SK-N-SH treated with all-trans-retinoic acid at 6 μM for 48 hours (cell line): Measurements from ENCODE around the gene RPL32.
"Not testable (repeated sequence)": the region's sequence is repeated elsewhere in the genome, so short reads cannot be mapped to it uniquely, and the experiment has no call there.

Source experiments
- ATAC-seq: fragments of 200-7000 bp; cut with Tn5 transposase; 3 replicates; pipeline ENCODE4 v1.9.1; 2020; ENCODE audit warnings: mild to moderate bottlenecking, moderate library complexity
- ARNTL ChIP-seq: fragments of 450-650 bp; formaldehyde crosslinking; IDR thresholded peaks from 2 replicates; pipeline ENCODE4 v1.5.0; 2020; ENCODE audit warnings: low read depth, mild to moderate bottlenecking, moderate library complexity, borderline replicate concordance
- BACH2 ChIP-seq: fragments of 250-450 bp; sonication (Bioruptor Pico); IDR thresholded peaks from 2 replicates; pipeline ENCODE4 v1.9.0; 2021; ENCODE audit warnings: mild to moderate bottlenecking, borderline replicate concordance
- CREB5 ChIP-seq: fragments of 250-450 bp; sonication (Bioruptor Pico); IDR thresholded peaks from 2 replicates; pipeline ENCODE4 v1.5.1; 2020; ENCODE audit warnings: low read depth, mild to moderate bottlenecking, moderate library complexity
- CSDC2 ChIP-seq: fragments of 250-450 bp; sonication (Bioruptor Pico); IDR thresholded peaks from 2 replicates; pipeline ENCODE4 v1.5.0; 2020; ENCODE audit warnings: mild to moderate bottlenecking, moderate library complexity
- ESRRG ChIP-seq: fragments of 250-450 bp; sonication (Bioruptor Pico); IDR thresholded peaks from 2 replicates; pipeline ENCODE4 v1.6.1; 2021; ENCODE audit warnings: mild to moderate bottlenecking
- ISL1 ChIP-seq: fragments of 250-450 bp; sonication (Bioruptor Pico); IDR thresholded peaks from 2 replicates; pipeline ENCODE4 v2.1.2; 2022; ENCODE audit warnings: mild to moderate bottlenecking, moderate library complexity
- OSR1 ChIP-seq: fragments of 250-450 bp; sonication (Bioruptor Pico); IDR thresholded peaks from 2 replicates; pipeline ENCODE4 v1.8.0; 2022; ENCODE audit warnings: moderate library complexity, mild to moderate bottlenecking, inconsistent platforms
- PATZ1 ChIP-seq: fragments of 250-450 bp; sonication (Bioruptor Pico); IDR thresholded peaks from 2 replicates; pipeline ENCODE4 v1.8.0; 2020; ENCODE audit warnings: mild to moderate bottlenecking, moderate library complexity, borderline replicate concordance
- POU6F1 ChIP-seq: fragments of 250-450 bp; sonication (Bioruptor Pico); IDR thresholded peaks from 2 replicates; pipeline ENCODE4 v1.8.0; 2021; ENCODE audit warnings: low read depth, mild to moderate bottlenecking, moderate library complexity, borderline replicate concordance
- PPARA ChIP-seq: fragments of 250-450 bp; sonication (Bioruptor Pico); IDR thresholded peaks from 2 replicates; pipeline ENCODE4 v1.5.0; 2020; ENCODE audit warnings: mild to moderate bottlenecking, borderline replicate concordance
- RARB ChIP-seq: fragments of 250-450 bp; sonication (Bioruptor Pico); IDR thresholded peaks from 2 replicates; pipeline ENCODE4 v1.8.0; 2021; ENCODE audit warnings: mild to moderate bottlenecking, moderate library complexity
- SNAI2 ChIP-seq: fragments of 250-450 bp; sonication (Bioruptor Pico); IDR thresholded peaks from 2 replicates; pipeline ENCODE4 v1.5.0; 2020; ENCODE audit warnings: mild to moderate bottlenecking, moderate library complexity
- TCF4 ChIP-seq: fragments of 250-450 bp; sonication (Bioruptor Pico); IDR thresholded peaks from 2 replicates; pipeline ENCODE4 v1.8.0; 2021; ENCODE audit warnings: mild to moderate bottlenecking, moderate library complexity, borderline replicate concordance
- TOX ChIP-seq: fragments of 250-450 bp; sonication (Bioruptor Pico); IDR thresholded peaks from 2 replicates; pipeline ENCODE4 v1.8.0; 2021; ENCODE audit warnings: mild to moderate bottlenecking, moderate library complexity, borderline replicate concordance
- TSHZ2 ChIP-seq: fragments of 250-450 bp; sonication (Bioruptor Pico); IDR thresholded peaks from 2 replicates; pipeline ENCODE4 v1.5.0; 2020; ENCODE audit warnings: mild to moderate bottlenecking, moderate library complexity
- ZC3H10 ChIP-seq: fragments of 250-450 bp; sonication (Bioruptor Pico); IDR thresholded peaks from 2 replicates; pipeline ENCODE4 v1.5.1; 2021; ENCODE audit warnings: mild to moderate bottlenecking, moderate library complexity
- ZFP3 ChIP-seq: fragments of 250-450 bp; sonication (Bioruptor Pico); IDR thresholded peaks from 2 replicates; pipeline ENCODE4 v1.5.0; 2020; ENCODE audit warnings: mild to moderate bottlenecking, moderate library complexity
- ZFP30 ChIP-seq: fragments of 450-650 bp; formaldehyde crosslinking; IDR thresholded peaks from 2 replicates; pipeline ENCODE4 v1.5.0; 2022; ENCODE audit warnings: mild to moderate bottlenecking, moderate library complexity
- ZNF565 ChIP-seq: fragments of 450-650 bp; formaldehyde crosslinking; conservative IDR thresholded peaks from 2 replicates; pipeline ENCODE4 v1.5.0; 2020; ENCODE audit warnings: low read depth, mild to moderate bottlenecking, moderate library complexity
- ZNF70 ChIP-seq: fragments of 450-650 bp; formaldehyde crosslinking; IDR thresholded peaks from 2 replicates; pipeline ENCODE4 v1.5.0; 2020; ENCODE audit warnings: mild to moderate bottlenecking, moderate library complexity
- ZNF8 ChIP-seq: fragments of 450-650 bp; formaldehyde crosslinking; IDR thresholded peaks from 2 replicates; pipeline ENCODE4 v1.5.0; 2020; ENCODE audit warnings: mild to moderate bottlenecking, moderate library complexity
- TF ChIP-seq, protein P1 (sequence below): fragments of 250-450 bp; sonication (Bioruptor Pico); IDR thresholded peaks from 2 replicates; pipeline ENCODE4 v1.5.1; 2021; ENCODE audit warnings: mild to moderate bottlenecking, moderate library complexity

Gene RPL32

GRCh38 chr3:12841970-12842328 lies 584 bp upstream of the RPL32 start:
- TF ChIP-seq BACH2 (CRISPR knock-in tag): no peak
- TF ChIP-seq ISL1: no peak
- TF ChIP-seq PPARA (CRISPR knock-in tag): no peak
- TF ChIP-seq ZNF565 (CRISPR knock-in tag): no peak
- TF ChIP-seq PATZ1 (CRISPR knock-in tag): no peak
- TF ChIP-seq SNAI2 (CRISPR knock-in tag): no peak
- TF ChIP-seq ZFP3 (CRISPR knock-in tag): no peak
- TF ChIP-seq ESRRG (CRISPR knock-in tag): no peak
- TF ChIP-seq ARNTL (CRISPR knock-in tag): no peak
- no peak for TF ChIP-seq ZNF8 (CRISPR knock-in tag)
- no peak for TF ChIP-seq CREB5 (CRISPR knock-in tag)
- no peak for TF ChIP-seq POU6F1
- TF ChIP-seq CSDC2 (CRISPR knock-in tag): no peak
- no peak for TF ChIP-seq ZFP30
- TF ChIP-seq, all 23 proteins: peak for 0
- no peak for ATAC-seq

DNA sequence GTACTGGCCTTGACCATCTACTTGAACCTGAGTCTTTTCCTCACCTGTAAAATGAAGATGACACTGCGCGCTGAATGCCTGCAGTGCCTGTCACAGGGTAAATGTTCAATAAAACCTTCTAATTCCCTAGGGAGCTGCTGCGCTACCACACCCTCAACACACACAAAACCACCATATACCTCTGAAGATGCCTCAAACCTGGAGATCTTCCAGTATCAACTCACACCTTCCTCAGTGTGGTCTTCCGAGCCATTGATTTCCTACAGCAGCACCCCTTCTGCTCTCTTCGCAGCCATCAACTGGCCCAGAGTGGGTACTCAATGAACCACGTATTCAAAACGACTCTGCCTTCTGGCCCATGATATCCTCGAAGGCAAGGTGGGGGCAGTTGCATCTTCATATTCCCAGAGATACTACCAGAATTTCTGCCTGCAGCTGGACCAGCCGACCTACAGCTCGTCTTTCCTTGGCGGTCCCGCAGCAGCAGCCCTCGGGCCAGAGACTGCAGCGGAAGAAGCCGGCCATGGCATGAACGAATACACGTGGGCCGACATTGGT lies 695 bp downstream of the RPL32 start:
- TF ChIP-seq SNAI2 (CRISPR knock-in tag) (no peak), TOX (CRISPR knock-in tag) (no peak), RARB (CRISPR knock-in tag) (no peak), ZNF565 (CRISPR knock-in tag) (no peak), ZFP3 (CRISPR knock-in tag) (no peak), PATZ1 (CRISPR knock-in tag) (no peak), ARNTL (CRISPR knock-in tag) (no peak), ZFP30 (no peak), ESRRG (CRISPR knock-in tag) (no peak), CSDC2 (CRISPR knock-in tag) (no peak), TCF4 (CRISPR knock-in tag) (no peak), PPARA (CRISPR knock-in tag) (no peak), TSHZ2 (CRISPR knock-in tag) (no peak), ZNF70 (CRISPR knock-in tag) (no peak), OSR1 (CRISPR knock-in tag) (no peak), ISL1 (no peak), CREB5 (CRISPR knock-in tag) (no peak), ZC3H10 (CRISPR knock-in tag) (no peak)
- TF ChIP-seq, protein P1, sequence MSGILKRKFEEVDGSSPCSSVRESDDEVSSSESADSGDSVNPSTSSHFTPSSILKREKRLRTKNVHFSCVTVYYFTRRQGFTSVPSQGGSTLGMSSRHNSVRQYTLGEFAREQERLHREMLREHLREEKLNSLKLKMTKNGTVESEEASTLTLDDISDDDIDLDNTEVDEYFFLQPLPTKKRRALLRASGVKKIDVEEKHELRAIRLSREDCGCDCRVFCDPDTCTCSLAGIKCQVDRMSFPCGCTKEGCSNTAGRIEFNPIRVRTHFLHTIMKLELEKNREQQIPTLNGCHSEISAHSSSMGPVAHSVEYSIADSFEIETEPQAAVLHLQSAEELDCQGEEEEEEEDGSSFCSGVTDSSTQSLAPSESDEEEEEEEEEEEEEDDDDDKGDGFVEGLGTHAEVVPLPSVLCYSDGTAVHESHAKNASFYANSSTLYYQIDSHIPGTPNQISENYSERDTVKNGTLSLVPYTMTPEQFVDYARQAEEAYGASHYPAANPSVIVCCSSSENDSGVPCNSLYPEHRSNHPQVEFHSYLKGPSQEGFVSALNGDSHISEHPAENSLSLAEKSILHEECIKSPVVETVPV (CRISPR knock-in tag): no peak
- peak; percentile 53 for ATAC-seq

DNA sequence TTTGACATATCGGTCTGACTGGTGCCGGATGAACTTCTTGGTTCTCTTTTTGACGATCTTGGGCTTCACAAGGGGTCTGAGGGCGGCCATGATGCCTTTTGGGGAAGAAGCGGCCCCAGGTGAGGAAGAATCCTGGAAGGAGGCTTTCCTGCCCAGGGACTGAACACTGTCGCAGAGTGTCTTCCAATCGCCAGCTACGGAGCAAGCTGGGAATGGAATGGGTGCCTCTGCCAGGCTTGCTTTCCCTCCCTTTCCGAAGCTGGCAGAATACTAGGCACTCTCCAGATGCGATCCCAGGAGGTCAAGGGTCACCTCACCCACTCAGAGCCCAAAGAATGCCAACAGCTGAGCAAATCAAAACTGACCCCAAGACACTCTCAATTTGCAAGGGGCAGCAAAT lies 1.2 kb downstream of the RPL32 start:
- not testable (repeated sequence) for ATAC-seq
